Cortex of kidney (tissue), 1 donor: Measurements from ENCODE around the gene SNX5.
A peak's percentile ranks its signal among the peaks of the same experiment; 100 is the strongest.

Experiments used
- DNase-seq: peaks from one replicate; lab custom pipeline; 2025; lab: John Stamatoyannopoulos, UW

The SNX5 gene

DNA sequence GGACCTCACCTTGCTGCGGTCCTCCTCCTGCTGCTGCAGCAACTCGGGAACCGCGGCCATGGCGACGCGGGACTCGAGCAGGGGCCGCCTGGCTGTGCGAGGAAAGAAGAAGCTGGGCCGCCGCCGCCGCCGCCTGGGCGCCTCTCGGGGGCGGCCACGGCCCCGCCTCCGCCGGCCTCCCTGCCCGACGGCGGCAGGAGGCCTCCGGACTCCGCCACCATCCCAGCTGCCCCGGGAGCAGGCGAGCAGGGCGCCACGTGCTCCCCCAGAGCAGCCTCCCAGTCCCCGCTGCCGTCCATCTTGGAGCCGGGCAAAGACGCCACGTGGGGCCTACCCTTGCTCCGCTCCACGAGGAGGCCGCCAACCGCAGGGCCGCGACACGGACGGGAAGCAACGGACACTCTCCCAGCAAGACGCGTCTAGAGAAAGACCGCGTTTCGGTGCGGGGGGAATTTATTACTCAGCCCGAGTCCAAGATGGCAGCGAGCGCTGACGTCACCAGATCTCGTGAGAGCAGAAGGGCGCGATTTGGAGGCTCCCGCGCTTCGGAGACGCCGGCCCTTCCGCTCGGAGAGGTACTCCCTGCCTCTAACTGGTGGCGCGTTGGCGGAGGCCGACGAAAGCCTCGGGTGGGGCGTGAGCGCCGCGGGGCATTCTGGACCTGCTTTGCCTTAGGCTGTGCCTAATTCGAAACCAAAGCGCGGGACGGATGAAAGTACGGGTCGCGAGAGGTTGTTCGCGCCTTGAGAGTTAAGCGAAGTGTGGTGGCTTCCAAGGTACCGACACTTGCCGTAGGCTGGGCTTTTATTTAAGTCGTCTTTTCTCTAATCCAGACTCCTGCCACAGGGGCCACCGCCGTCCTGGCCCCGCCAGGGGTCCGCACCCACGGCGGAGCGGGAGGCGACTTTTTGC lies at the start of gene SNX5, which contains the start of gene MGME1:
SNX5 (minus strand) TSS at position 429 of the 912 bp plus-strand sequence; CDS start at position 60, 369 bp downstream.
MGME1 (plus strand) TSS at position 653 of the 912 bp plus-strand sequence. CDS start 842 bp downstream, outside the sequence.
- peak; percentile 88 for DNase-seq

DNA sequence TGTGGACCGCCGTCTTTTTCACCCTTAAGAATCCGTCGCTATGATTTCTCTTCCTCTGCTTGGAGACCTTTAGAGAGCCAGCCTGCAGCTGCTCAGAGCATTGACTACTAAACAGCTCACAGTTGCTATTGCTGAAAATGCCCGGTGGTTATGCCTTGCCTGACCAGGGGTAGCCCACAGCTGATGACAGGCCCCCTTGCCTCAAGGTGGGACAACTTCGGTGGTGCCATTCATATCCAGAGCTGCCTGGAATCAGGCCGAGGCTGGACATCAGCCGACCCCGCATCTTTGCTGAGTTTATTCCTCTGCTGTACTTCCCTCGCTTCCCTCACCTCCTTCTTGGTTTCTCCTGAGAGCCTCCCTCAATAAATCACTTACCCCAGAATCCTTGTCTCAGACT lies 49.5 kb upstream of the SNX5 start:
- no peak for DNase-seq

DNA sequence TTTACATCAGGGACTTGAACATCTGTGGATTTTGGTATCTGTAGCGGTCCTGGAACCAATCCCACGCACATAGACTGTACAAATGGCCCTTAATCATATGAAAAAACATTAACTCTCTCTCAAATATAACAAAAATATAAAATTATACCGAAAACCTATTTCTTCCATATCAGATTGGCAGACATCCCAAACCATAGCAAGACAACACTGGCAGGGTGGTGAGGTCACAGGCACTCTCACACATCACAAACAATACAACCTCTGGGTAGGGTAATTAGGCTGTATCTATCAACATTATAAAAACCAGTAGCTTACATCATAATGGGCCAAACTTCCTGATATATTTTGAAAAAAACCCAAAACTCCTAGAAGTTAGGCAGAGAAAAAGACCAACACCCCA lies 48.2 kb upstream of the SNX5 start:
- DNase-seq: no peak

DNA sequence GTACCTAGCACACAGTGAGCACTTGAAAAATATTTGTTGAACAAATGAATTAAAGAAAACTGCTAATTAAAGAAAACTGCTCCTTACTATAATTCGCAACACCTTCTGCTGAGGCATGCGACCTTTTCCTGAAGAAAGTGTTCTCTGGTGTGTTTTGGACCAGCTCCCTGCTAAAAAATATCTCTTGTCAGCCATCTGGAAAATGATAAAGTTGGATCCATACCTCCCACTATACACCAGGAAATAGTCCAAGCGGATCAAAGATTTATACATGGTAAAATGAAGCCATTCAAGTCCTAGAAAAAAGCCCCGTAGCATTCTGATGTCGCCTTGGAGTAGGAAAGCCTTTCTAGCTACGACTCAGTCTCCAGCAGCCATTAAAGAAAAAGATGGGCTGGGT lies 45.8 kb upstream of the SNX5 start:
- no peak for DNase-seq

DNA sequence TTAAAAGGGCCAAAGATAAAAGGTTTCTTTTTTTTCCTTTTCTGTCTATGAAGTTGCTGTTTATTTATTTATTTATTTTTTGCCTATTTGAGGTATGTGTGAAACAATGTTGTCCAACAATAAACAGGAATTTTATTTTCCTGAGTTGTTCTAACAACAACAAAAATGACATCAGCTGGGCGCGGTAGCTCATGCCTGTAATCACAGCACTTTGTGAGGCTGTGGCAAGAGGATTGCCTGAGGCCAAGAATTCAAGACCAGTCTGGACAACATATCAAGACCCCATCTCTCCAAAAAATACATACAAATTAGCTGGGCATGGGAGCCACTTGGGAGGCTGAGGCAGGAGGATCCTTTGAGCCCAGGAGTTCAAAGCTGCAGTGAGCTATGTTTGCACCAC lies 44.3 kb upstream of the SNX5 start:
- no peak for DNase-seq

DNA sequence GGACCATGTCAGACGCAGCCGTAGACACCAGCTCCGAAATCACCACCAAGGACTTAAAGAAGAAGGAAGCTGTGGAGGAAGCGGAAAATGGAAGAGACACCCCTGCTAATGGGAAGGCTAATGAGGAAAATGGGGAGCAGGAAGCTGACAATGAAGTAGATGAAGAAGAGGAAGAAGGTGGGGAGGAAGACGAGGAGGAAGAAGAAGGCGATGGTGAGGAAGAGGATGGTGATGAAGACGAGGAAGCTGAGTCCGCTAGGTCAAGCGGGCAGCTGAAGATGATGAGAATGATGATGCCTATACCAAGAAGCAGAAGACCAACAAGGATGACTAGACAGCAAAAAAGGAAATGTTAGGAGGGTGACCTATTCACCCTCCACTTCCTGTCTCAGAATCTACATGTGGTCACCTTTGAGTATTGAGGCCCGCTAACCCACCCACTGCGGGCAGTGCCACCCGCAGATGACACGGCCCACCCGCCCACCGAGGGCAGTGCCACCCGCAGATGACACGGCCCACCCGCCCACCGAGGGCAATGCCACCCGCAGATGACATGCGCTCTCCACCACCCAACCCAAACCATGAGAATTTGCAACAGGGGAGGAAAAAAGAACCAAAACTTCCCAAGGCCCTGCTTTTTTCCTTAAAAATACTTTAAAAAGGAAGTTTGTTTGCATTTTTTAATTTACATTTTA lies 43.5 kb upstream of the SNX5 start:
- no peak for DNase-seq

DNA sequence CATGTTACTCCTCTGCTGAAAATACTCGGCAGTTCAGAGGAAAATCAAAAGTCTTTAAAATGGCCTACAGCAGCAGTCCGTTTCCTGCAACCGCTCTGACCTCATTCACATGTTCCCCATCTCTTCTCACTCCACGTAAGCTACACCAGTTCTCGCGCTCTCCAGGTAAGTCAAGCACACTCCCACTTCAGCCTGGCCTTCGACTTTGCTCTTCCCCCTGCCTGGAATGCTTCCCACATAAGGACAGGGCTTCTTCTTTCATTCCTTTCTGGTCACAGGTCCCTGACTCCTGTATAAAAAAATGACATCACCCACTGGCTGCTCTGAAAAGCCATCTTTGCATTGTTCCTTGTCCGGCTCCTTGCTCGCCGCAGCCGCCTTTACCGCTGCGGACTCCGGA lies 42.9 kb upstream of the SNX5 start:
- DNase-seq: no peak

DNA sequence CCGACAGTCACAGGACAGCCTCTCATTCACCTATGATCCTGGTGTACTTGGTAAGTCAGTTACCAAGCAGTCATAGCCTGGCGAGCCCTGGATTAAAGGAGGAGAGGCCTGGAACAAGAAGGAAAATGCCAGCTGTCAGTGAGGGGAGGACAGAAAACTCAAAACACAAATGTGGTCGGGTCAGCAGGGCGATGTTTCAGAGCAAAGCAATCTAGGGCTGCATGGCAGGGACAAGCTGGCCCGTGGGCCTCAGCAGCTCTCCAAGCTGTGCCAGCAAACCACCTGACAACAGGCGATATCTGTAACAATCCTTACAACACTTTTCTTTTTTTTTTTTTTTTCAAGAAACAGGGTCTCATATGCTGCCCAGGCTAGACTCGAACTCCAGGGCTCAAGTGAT lies 40.5 kb upstream of the SNX5 start:
- DNase-seq: no peak

DNA sequence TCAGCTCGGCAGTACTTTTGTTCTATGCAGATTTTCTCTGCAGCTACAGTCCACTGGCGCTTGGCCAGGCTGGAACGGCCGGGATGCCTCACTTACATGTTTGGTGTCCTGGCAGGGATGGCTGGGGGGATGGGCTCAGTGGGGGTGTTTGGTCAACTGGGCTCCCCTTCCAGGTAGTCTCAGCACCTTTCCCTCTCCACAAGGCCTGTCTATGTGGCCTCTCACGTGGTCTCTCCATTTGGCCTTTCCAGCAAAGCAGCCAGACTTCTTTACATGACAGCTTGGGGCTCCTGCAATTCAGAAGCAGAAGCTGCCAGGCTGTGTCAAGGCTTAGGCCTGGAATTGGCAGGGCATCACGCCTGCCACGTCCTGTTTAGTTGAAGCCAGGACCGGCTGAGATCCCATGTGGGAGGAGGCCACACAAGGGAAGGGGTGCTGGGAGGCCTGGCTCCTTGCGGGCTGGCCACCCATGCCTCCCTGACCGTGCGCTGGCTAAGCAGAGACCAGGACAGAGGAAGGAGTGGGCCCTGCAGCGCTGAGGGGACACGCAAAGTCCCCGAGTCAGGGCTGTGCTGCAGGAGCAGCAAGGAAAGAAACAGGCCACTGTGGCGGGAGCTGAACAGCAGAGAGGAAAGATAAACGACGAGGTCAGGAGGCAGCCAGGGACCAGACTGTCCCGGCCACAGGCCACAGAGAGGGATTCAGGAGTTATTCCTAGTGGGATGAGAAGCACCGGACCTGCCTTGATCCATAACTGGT lies 39.1 kb upstream of the SNX5 start:
- DNase-seq: no peak

DNA sequence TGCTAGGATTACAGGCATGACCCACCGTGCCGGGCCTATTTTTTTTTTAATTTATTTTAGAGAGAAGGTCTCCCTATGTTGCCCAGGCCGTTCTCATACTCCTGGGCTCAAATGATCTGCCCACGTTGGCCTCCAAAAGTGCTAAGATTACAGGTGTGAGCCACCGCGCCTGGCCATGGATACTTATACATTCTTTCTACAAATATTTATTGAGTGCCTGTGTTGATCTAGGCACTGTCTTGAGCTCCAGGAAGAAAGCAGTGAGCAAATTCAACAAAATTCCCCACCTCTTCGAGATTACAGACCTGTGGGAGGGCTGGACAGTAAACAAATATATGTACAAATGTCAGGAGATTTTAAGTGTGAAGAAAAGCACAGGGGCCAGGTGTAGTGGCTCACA lies 38.1 kb upstream of the SNX5 start:
- no peak for DNase-seq

DNA sequence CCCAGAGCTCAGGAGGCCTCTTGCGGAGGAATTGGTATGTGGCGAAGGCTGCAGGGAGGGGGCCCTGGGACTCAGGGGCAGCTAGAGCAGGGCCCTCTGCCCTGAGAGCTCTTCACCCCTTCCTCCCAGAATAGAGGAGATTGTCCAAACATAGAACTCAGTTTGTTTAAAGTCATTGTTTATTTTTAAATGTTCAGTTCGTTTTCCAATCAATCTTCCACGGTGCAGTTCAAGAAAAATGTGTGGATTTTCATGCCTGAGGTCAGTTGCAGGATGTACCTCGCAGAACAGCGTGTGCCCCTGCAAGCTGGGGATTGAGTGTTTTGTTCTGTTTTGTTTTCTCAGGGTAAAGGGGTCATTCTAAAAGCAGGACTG lies 37.4 kb upstream of the SNX5 start:
- DNase-seq: no peak

DNA sequence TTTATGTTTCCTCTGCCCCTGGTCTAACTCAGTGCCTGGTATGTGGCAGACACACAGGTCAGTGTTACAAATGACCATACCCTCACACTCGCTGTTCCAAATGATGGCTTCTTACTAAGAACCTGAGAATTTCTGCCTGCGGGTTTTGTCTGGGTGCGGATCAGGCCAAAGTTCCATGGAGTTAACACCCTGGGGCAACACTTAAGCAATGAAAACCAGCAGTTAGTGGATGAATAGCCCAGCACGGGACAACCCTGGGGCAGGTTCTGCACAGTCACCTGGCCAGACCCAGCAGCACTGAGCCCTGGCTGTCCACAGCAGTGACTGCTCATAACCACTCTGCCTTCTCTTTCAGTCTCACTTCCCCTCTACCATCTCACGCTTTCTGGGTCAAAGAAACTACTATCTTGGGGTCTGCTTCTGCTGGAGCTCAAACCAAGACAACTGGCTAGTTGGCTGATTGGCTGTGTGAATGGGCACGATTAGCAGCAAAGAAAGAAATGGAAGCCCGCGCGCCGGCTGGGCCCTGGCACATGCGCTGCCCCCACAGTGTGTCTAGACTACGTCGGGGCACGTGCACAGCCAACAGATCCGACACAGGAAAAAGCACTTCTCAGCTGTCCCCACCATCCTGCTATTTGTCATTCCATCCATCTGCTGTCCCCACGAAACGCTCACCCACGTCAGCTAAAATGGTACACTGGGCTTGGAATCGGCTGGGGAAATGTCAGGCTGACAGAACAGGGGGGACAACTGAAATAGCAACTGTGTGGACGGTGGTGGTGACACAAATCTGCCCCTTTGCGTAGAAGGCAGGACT lies 36.8 kb upstream of the SNX5 start:
- DNase-seq: no peak

DNA sequence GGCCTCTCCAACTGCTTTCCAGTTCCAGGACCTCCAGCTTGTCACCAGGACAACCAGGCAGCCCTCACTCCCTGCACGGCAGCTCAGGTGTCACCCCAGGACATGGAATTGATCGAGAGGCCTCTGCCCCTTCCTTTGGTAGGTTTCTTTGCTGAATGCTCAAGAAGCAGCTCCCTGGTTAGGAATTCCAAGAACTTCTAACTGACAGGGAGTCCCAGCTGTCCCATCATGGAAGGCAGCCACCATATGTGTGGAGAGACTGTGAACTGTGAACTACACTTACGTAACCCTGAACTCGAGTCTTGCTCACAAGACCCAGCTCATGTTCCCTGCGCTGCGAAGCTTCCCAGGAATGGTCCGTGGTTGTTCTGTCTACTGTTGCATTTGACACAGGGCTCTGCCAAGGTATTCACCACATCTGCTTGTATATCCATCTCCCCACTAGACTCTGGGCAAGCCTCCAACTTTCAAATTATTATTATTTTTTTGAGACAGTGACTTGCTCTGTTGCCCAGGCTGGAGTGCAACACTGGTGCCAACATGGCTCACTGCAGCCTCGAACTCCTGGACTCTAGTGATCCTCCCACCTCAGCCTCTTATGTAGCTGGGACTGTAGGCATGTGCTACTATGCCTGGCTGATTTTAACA lies 35.9 kb upstream of the SNX5 start:
- DNase-seq: no peak

DNA sequence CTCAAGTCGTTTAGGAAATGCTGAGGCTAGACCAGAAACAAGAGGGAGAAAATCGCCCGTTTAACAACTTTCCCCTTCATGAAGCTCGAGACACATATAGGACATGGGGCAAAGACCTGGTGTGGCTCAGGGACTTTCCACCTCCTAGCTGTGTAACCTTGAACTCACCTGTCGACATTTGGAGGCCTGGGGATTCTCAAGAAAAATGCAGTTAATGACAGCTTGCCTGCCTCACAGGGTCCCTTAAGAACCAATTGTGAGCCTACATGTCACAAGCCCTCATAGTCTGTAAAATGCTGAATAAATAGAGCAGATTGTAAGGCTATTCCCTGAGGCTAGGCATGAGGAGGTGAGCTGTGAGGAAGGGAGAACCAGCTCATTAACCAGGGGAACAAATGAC lies 35.3 kb upstream of the SNX5 start:
- no peak for DNase-seq

DNA sequence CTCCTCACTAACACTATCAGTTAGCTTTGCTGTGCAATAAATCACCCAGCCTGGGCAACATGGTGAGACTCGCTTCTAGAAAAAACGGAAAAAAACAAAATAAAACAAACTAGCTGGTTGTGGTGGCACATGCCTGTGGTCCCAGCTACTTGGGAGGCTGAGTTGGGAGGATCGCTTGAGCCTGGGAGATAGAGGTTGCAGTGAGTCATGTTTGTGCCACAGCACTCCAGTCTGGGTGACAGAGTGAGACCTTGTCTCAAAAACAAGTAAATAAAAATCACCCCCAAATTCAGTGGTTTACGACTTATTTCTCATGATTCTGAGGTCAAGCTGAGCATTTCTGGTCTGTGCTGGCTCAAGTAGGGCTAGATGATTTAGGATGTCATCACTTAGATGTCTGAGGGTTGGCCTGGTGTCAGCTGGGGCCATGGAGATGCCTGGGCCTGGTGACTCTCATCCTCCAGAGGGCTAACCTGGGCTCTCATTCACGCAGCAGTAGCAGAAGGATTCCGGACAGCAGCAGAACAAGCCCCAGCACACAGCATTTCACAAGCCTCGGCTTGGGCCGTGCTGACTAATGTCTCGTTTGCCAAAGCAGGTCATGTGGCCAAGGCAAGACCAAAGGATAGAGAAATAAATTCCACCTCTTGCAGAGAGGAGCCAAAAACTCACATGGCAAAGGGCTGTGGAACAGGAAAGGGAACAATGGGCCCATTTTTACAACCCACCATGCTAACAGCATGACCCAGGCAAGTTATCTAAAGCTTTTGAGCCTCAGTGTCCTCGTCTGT lies 32.7 kb upstream of the SNX5 start:
- no peak for DNase-seq

DNA sequence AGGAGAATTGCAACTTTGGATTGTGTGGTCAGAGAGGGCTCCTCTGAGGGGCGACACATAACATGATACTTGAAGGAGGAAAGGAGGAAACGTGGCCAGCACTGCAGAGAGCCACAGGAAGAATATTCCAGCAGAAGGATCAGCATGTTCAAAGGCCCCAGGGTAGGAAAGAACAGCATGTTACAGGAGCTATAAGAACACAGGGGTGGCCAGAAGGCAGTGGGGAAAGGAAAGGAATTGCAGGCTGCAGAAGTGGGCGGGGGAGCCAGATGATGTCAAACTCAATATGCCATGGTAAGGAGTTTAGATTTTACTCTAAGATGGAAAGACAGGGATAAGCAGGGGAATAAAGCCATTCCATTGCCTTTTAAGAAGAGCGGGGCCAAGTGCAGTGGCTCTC lies 31.0 kb upstream of the SNX5 start:
- DNase-seq: no peak

DNA sequence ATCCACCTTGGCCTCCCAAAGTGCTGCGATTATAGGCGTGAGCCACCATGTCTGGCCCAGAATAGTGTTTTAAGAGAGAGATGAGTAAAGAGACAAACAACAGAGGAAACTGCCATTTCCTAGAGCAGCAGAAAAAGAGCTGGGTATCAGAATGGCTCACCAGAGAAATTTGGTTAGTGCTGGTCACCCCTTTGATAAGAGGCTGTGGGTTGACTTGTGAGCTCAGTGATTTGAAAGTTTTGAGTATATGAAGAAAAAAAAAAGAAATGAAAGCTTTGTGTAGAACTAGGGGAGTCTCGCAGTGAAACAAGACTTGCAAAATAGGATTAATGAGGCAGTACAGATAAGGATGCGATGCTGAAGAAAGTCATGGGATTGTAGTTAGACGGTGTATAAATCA lies 29.9 kb upstream of the SNX5 start:
- no peak for DNase-seq

DNA sequence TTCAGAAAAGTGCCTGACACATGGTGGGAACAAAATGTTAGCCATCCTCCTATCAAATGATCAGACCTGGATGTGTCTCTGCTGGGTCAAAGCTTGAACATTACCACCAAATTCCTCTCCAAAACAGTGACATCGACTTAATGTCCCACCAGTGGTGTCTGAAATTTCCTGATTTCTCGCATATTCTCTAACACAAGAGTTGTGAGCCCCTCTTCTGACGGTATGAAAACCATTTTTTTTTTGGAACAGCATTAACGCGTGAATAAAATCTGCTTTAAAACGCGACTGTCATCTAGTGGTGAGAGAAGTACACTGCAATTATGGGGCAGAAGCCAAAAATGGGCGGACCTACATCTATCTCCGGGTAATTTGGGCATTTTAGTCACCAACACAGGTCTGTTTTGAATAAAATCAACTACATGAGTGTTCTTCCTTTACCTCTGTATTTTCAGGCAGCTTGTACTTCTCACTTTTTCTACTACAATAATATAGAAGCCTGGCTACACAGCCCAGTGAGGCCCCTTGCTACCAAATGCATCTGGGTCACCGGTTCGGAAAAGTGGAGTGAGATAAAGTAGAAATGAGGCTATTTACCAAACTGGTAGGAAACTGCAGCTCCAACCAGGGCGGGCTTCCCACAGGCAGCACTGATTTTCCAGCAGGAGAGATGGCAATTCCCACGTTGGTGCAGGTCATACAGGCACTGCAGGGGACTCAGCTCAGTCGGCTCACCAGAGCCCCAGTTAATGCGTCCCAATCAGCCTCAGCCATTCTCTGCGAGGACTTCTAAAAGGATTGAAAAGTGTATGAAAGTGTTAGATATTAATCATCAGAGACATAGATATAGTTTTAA lies 27.6 kb upstream of the SNX5 start:
- DNase-seq: no peak

DNA sequence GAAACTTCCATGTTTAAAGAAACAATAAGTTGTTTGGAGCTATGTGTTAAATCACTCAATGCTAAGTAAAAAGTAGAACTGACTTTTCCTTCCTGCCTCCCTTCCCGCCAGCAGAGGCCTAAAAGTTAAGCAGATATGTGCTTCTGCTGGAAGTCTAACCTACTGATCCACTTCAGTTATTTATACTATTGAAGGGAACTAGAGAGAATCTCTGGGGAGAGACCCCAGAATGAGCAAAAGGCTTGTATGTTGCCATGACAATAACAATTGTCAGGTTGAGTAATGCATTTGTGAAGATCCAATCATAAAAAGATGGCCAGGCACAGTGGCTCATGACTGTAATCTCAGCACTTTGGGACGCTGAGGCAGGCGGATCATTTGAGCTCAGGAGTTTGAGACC lies 25.0 kb upstream of the SNX5 start:
- DNase-seq: no peak
